GM15510 (cell line): Measurements from ENCODE around the gene RNF38.

Experiments used
- POLR2A ChIP-seq: IDR thresholded peaks from 3 replicates; pipeline ENCODE4 v1.6.1; 2011; ENCODE audit warnings: borderline replicate concordance; ENCODE audit not compliant: insufficient read length; ENCODE audit errors: extremely low read depth

RNF38 gene

GRCh38 chr9:36416890-36417289, 16.8 kb upstream of the RNF38 start:
- TF ChIP-seq POLR2A = no peak

DNA sequence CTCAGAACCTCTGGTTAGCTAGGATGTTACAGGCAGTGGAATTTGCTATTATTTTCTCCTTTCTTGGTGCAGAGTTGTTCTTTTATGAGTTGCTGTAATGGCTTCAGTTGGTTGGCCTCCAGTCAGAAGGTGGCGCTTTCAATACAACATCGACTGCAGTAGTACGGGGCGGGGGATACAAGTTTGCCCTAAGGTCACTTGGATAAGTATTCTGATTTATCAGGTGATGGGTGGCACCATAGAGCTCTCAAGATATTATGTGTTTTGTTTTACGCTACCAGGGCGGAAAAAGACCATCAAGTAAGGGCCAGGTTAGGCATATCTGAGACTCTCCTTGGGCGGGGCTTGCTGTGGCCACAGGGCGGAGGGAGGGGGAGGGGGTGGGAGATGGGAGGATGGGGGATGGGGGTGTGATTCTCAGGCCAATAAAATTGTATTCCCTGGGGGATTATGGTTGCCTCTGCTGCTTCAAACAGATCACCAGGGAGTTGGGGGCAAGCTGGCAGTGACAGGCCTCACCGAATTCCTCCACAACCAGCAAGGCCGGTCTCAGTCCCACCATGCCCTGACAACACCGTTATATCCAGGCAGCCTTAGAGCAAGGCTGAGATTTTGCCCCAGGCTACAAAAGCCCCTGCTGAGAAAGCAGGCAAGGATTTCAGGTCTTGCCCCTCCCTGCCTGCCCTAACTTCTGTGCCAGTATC, 15.9 kb upstream of the RNF38 start:
- TF ChIP-seq POLR2A = no peak

- no peak for TF ChIP-seq POLR2A
Observed at GRCh38 chr9:36407122-36407723, 7.2 kb upstream of the RNF38 start.

DNA sequence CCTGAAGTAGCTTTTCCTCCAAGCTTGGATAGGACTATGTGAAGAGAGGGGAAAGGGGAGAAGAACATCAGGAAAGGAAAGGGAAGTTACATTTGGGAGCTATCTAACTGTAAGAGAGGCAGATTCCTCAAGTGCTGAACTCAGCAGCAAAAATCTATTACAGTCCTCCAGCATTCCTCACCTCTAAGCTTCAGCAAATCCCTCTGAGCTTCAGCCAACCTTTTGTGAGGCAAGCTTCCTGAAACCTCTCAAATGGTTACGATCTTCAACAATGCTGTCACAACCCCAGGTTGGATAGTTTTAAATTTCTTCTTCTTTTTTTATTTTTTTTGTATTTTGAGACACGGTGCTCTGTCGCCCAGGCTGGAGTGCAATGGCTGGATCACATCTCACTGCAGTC, 2.5 kb upstream of the RNF38 start:
- TF ChIP-seq POLR2A = no peak

DNA sequence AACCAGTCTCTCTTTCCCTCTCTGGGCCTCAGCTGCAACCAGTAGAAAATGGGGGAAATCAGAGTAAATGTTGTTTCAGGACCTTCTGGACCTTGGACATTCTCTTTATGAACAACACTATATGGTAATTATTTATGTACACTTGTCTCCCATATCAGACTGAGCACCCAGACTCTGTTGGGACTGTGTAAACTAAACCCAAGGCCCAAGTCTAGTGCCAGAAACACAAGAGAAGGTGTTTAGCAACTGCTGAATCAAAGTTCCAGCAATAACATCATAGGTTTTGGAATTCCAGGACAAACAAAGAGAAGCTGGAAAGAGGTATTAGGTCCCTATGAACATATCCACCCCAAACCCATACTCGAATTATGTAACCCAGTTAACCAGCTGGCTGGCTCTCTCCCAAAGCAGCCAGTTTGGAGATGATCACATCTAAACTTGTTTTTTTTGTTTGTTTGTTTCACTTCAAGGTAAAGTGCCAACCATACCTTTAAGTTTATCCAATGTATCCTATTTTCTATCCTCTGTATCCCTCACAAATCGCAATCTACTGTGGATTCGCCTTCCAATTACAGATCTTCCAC, 1.9 kb upstream of the RNF38 start:
- no peak for TF ChIP-seq POLR2A

DNA sequence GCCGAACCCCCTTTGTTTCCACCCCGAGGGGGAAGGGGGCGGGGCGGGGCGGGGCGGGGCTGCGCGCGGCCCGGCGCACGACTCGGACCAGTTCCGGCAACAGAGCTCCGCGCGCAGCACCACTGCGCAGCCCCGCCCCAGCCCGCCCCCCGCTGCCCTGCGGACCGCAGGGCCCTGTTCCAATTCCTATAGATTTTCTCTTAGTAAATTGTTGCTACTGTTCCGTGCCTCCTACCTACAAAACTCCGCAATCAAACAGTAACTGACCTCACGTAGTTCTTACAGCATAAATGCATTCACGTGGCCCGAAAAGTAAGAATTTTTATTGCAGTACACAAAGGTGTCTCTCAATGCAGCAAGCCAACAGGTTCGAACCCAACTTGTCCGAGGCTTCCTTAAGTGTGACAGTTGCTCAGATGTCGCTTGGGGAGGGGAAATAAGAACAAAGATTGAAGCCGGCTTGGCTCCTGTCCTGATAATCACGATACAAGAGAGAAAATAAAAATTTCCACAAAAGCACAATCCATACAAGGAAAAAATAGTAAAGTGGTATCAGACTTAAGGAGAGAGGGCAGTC, 1.2 kb upstream of the RNF38 start:
- no peak for TF ChIP-seq POLR2A

DNA sequence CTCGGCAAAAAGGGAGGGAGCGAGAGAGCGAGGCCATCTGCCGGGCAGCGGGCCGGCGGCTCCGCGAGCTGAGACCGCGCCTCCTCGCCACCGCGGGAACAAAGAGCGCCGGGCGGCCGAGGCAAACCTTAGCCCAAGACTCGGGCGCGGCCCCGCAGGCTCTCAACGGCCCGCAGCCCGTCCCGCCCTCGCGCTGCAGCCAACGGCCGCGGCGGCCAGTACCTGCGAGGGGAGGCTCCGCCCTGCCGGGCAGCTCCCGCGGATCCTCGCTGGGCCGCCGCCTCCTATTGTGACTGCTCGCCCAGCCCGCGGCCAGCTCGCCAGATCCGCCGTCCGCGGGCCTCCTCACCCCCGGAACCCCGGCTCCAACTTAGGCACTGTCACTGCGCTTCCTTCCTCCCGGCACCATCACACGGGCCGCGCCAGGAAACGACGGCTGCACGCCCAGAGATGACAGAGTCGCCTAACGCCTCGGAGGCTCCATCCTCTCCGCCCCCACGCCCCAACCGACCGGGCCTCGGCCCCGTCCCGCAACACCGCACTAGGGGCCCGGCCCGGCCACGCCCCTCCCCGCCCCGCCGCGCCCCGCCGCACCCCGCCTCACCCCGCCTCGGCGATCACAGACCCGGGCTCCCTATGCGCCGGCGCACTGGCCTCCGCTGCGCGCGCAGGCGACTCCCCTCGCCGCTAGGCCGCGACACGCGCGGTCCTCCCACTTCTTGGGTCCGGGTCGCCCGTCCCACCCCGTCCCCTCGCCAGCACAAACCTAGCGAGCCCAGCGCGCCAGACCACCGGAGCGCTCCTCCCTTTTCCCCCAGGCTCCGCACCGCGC, 479 bp upstream of the RNF38 start:
- peak; percentile 54 for TF ChIP-seq POLR2A

DNA sequence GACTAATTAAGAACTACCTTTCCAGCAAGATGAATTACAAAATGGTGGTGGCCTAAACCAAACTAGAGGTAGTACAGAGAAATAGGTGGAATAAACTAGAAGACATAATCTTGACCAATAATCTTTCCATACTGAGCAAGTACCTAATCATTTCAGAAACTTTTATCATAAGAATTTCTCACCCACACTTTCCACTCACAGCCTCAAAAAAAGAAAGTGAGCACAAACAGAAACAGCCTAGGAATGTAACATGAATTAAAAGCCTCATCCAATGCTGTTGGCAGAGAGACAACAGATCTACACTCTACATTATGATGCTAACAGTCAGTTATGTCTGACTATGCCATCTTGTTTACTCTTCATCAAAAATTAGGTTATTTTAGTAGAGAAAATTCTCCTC, 1.3 kb downstream of the RNF38 start:
- no peak for TF ChIP-seq POLR2A

DNA sequence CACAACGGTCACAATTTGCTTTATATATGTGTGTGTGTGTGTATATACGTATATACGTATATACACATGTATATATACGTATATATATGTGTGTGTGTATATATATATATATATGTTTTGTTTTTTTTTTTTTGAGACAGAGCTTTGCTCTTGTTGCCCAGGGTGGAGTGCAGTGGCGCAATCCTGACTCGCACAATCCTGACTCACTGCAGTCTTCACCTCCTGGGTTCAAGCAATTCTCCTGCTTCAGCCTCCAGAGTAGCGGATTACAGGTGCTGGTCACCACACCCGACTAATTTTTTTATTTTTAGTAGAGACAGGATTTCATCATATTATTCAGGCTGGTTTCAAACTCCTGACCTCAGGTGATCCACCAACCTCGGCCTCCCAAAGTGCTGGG, 3.1 kb downstream of the RNF38 start:
- no peak for TF ChIP-seq POLR2A

- TF ChIP-seq POLR2A = no peak
Observed at GRCh38 chr9:36392489-36392888, 7.6 kb downstream of the RNF38 start.

DNA sequence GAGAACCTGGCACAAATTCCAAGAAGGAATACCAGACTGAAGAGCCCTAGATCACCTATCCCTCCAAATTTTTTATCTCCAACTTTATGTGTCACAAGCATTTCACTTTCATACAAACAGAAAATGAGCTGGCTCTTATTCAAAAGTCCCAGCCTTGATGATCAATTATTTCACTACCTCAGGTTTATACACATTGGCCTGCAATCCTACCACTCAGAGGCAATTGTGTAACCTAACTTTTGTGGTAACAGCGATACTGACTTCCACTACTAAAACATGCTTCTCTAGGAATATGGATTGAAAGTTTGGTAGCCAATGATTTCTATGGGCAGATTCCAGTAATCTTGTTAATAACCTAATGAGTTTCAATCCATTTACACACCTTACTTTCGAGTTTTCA, 10.5 kb downstream of the RNF38 start:
- no peak for TF ChIP-seq POLR2A

DNA sequence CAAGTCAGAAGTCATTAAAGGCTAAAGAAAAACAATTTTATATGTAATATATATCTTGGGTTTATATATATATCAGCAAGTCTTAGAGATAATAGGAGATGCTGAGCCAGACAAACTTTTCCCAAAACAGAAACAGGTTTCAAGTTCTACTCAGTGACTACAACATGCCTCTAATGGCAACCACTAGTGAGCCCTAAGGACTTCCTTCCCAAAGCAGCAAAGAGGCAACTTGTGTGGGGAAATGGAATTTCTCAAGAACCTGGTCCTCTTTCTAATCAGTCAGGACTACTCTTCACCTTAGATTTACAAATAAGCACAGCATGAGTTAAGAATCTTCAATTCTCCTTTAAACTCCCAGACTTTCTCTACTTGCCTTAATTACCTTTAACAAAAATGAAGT, 17.6 kb downstream of the RNF38 start:
- TF ChIP-seq POLR2A = no peak

DNA sequence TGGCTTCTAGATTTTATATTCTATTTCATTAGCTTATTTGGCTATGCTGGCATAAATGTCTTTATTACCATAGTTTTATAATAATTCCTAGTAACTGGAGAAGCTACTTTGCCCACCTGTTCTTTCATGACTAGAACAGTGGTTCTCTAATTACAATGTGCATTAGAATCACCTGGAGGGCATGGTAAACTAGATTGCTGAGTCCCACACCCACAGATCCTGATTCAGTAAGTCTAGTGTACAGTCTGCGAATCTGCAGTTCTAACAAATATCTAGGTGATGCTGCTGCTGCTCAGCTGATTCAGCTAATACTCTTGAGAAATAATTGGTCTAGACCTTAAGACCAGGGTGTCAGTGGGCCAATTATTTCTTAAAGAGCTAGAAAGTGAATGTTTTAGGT, 35.5 kb downstream of the RNF38 start:
- TF ChIP-seq POLR2A = no peak

- no peak for TF ChIP-seq POLR2A
Observed at GRCh38 chr9:36363448-36363847, 36.6 kb downstream of the RNF38 start.

DNA sequence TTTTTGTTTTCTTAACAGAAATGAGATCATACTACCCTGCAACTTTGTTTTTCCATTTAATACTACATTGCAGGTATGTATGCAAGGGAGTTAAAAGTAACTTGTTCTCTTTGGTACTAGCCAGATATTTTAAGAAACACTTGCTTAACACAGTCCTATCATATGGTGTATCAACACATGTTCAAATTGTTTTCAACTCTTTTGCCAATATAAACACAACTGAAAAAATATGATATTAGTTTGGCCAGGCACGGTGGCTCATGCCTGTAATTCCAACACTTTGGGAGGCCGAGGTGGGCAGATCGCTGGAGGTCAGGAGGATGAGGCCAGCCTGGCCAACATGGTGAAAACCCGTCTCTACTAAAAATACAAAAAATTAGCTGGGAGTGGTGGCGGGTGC, 41.6 kb downstream of the RNF38 start:
- no peak for TF ChIP-seq POLR2A
